Stimulated activated CD4-positive, alpha-beta T cell treated with anti-CD3 and anti-CD28 coated beads, Interleukin-1b, Interleukin-23, amount 100 ng/mL, for 1 hour (primary cell): Measurements from ENCODE around the gene SBK2.

Experiments
- DNase-seq, 2 donors: peaks; one replicate each; pipeline ENCODE4 v3.0.0-alpha.2; 2020; ENCODE audit warnings: low read depth in 2 of 2

Gene SBK2

DNA sequence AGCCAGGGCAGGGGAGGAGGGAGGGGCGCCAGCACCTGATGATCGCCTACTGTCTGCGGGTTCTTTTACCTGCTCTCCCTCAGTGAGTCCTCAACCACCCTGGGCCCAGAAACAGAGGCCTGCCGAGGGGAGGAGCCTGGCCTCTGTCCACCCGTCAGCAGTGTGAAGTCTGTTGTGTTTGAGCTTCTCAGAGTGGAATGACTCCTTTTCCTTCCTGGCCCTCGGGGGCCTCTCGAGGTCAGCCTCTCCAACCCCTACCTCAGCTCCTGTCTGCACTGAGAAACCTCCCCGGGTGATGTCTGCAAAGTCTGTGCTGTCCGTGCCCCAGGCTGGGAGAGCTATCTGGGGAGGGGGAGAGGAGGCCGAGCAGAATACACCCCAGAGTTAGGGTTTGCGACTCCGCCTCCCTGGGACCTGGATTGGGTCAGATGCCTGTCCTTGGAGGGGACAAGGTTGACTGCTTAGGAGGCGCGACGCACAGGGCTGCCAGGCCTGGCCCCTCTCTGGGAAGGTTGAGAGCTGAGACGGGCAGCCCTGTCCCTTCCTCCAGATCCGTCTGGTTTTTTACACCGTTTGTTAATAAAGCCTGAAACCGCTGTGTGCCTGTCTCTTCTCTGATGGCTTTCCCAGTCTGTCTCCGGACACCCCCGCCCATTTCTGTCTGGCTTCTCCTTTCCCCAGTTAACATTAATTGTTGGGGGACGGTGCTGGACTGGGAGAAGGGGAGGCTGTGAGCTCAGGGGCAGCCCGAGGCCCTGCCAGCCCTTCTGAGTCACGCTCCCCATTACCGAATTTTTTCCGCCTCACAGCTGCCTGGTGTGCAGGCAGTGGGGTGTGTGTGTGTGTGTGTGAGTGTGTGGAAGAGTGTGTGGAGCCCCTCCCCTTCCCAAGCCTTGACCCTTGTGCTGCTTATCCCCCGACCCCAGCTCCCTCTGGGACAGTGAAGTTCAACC, 49.7 kb downstream of the SBK2 start:
- DNase-seq, result no peak

DNA sequence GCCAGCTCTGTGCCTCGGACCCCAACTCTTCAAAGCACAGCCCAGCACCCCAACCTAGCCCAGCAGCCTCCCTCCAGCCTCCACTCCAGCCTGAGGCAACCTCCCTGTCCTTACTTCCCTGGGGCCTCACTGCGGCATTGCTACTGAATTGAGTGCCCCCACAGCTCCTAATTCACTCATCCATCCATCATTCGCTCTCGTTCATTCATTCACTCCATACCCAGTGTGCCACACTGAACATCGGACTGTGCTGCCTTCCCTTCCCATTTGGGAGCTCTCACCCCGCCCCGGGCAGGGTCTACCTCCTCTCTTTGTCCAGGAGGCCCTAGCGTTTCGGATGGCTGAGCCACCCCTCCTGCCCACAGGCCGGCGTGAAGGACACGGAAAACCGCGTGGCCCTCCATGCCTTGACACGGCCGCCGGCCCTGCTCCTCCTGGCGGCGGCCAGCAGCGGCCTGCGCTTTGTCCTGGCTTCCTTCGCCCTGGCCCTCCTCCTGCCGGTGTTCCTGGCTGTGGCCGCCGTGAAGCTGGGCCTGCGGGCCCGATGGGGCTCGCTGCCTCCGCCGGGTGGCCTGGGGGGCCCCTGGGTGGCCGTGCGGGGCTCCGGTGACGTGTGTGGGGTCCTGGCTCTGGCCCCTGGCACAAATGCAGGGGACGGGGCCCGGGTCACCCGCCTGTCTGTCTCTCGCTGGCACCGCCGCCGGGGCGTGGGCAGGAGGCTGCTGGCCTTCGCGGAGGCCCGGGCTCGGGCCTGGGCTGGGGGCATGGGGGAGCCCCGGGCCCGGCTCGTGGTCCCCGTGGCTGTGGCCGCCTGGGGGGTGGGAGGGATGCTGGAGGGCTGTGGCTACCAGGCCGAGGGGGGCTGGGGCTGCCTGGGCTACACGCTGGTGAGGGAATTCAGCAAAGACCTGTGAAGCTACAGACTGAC, 50.6 kb downstream of the SBK2 start:
- no peak for DNase-seq

DNA sequence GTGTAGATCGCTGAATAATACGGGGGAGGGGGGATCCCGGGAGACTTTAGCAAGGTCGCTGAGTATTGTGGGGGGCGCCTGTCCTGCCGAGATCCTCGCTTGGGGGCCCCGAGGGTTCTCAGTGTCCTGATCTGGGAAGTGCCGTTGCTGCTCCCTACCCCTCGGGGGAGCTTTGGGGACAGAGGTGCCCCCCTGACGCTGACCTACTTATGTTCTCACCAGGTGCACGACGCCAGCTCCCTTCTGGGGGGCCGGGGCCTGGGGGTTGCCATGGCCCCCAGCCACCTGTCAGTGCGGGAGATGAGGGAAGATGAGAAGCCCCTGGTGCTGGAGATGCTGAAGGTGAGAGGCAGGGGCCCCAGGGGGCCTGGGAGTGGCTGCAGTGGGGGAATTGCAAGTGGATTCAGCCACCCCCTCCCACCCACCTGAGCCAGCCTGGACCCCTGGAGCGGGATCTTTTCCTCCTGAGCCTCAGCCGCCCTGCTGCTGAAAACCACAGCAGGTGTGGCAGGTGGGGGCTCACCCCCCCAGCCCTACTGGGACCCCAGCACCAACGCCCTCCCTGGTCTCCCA, 51.4 kb downstream of the SBK2 start:
- DNase-seq, result no peak

DNA sequence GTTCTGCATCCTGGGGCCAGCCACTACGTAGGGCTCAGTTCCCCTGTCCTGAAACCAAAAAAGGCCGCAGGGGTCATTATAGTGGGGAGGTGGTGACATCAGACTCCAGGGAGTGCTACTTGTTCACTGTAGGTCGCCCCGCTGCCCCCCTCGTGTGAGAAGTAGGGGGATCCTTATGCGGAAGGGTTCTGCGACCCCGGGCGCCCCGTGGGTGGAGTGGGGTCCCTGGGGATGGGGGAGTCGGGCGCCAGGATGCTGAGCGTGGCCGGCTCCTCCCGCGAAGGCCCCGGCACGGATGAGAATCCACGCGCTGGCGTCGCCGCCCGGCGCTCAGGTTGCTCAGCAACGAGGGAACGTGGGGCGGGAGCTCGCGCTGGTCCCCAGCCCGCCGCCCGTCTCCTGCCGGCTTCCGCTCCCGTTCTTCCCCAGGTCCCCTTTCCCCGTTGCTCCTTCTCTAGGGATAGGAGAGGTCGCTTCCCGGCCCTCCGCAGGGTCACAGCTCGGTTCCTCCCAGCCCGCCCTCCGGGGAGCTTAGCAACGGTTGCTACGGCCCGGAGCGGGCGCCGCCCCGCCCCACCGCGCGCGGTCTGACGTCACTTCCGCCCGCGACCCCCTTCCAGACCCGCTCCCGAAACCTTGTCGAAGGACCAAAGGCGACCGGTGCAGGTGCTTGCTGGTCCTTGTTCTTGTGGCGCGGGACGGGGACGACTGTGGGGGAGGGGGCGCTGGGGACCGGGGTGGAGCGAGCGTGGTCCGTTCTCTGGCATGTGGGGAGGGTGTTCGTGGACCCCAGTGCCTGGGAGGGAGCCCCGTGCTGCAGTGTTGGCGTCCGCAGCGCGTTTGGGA, 52.1 kb downstream of the SBK2 start, which contains the start of gene NAT14:
NAT14 (plus strand) TSS at position 596 of the 846 bp plus-strand sequence. CDS start 521 bp downstream, outside the sequence.
- no peak for DNase-seq

DNA sequence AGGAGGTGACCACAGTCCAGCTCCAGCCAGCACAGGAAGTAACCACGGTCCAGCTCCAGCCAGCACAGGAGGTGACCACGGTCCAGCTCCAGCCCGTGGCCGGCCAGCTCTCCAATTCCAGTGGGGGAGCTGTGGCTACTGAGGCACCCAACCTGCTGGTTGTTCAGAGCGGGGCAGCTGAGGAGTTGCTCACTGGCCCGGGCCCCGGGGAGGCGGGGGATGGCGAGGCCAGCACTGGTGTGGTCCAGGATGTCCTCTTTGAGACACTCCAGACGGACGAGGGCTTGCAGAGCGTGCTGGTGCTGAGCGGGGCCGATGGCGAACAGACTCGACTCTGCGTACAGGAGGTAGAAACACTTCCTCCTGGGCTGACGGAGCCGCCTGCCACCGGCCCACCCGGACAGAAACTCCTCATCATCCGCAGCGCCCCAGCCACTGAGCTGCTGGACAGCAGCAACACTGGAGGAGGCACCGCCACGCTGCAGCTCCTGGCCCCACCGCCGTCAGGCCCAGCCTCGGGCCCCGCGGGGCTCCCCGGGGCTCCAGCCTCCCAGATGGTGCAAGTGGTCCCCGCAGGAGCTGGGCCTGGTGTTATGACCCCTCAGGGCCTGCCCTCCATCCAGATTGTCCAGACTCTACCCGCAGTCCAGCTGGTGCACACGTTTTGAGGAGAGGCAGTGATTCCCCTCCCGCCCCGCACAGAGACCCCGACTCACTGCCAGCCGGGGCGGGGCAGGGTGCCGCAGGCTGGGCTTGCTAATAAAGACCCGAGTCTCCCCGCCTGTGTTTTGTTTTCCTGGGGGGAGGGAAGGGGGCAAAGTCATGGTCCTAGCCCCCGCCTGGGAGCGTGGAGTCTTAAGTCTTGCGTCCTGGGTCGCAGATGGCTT, 53.0 kb downstream of the SBK2 start:
- no peak for DNase-seq

DNA sequence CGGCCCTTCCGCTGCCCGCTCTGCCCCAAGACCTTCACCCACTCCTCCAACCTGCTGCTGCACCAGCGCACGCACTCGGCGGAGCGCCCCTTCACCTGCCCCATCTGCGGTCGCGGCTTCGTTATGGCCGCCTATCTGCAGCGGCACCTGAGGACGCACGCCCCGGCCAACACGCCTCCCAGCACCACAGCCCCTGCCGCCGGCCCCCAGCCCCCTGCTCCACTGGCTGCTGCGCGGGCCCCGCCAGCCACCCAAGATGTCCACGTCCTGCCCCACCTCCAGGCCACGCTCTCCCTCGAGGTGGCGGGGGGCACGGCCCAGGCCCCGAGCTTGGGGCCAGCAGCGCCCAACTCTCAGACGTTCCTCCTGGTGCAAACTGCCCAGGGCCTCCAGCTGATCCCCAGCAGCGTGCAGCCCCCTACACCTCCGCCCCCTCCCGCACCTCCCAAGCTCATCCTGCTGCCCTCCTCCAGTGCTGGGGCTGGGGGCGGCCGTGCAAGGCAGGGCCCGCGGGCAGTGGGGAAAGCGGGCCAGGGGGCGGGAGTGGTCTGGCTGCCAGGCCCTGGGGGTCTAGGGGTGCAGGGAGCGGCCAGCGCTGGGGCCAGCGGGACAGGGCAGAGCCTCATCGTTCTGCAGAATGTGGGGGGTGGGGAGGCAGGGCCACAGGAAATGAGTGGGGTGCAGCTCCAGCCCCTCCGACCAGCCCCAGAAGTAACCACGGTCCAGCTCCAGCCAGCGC, 53.8 kb downstream of the SBK2 start:
- DNase-seq, result no peak

DNA sequence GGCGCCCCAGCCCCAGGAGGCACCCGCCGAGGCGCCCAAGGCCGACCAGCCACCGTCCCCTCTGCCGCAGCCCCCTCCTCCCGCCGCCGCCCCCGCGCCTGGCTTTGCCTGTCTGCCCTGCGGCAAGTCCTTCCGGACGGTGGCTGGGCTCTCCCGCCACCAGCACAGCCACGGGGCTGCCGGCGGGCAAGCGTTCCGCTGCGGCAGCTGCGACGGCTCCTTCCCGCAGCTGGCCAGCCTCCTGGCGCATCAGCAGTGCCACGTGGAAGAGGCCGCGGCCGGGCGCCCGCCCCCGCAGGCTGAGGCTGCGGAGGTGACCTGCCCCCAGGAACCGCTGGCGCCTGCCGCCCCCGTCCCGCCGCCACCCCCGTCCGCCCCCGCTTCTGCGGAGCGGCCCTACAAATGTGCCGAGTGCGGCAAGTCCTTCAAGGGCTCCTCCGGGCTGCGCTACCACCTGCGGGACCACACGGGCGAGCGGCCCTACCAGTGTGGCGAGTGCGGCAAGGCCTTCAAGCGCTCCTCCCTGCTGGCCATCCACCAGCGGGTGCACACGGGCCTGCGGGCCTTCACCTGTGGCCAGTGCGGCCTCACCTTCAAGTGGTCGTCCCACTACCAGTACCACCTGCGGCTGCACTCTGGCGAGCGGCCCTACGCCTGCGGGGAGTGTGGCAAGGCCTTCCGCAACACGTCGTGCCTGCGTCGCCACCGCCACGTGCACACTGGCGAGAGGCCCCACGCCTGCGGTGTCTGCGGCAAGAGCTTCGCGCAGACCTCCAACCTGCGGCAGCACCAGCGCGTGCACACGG, 54.6 kb downstream of the SBK2 start:
- no peak for DNase-seq

DNA sequence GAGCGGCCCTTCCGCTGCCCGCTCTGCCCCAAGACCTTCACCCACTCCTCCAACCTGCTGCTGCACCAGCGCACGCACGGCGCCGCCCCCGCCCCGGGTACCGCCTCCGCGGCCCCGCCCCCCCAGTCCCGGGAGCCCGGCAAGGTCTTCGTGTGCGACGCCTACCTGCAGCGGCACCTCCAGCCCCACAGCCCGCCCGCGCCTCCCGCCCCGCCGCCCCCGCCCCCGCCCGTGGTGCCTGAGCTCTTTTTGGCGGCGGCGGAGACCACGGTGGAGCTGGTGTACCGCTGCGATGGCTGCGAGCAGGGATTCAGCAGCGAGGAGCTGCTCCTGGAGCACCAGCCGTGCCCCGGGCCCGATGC, 55.2 kb downstream of the SBK2 start:
- no peak for DNase-seq

DNA sequence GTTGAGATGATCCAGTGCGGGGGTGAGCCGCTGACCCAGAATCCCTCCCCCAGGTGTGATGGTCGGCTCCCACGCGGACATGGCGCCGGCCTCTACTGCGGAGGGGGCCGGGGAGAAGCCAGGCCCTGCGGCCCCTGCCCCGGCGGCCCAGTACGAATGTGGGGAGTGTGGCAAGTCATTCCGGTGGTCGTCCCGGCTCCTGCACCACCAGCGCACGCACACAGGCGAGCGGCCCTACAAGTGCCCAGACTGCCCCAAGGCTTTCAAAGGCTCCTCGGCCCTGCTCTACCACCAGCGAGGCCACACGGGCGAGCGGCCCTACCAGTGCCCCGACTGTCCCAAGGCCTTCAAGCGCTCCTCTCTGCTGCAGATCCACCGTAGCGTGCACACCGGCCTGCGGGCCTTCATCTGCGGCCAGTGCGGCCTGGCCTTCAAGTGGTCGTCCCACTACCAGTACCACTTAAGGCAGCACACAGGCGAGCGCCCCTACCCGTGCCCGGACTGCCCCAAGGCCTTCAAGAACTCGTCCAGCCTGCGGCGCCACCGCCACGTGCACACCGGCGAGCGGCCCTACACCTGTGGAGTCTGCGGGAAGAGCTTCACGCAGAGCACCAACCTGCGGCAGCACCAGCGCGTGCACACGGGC, 55.7 kb downstream of the SBK2 start:
- no peak for DNase-seq

DNA sequence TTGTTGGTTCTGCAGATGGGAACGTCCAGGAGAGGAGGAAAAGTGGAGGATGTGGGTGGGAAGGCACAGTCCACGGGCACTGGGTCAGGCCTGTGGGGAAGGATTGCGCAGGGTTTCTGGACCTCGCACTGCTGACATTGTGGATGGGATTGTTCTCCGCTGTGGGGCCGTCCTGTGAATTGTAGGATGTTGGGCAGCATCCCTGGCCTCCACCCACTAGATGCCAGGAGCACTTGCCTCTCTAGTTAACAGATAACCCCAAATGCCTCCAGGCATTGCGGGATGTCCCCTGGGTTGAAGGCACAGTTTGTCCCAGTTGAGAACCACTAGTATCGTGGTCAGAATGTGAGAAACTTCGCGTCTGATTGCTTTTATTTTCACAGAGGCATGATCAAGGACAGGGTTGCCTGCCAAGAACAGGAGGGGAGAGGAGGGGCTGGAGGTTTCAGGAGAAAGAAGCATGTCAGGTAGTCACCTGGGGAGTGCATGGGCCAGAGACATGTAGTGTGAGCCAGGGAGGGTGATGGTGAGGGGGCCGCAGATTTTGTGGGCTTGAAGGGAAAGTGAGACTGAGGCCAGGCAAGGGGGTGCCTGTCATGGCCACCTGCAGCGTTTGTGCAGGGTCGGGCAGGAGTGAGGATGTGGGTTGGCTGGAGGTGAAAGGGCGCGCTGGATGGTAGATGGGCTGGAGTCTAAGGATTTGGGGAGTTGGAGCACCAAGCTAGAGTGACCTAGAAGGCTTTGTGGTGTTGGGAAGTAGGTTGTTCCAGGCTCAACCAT, 57.3 kb downstream of the SBK2 start:
- no peak for DNase-seq

DNA sequence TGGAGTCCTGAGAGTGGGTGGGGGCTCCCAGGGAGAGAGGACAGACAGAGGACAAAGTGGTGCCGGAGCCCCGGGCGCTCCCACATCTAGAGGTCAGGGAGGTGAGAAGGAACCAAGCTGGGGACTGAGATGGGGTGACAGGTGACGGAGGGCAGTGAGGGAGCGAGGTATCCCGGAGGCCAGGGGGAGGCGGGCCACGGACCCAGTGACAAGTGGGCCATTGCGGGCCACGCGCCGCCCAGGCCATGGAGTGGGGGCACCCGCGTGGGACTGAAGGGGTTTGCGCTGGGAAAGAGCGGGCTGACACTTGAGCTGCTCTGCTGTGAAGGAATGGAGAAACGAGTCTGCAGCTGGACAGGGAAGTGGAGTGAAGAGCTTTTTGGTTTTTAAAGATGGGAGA, 57.9 kb downstream of the SBK2 start:
- DNase-seq, result no peak
